Caco-2 (cell line): ENCODE measurements around the gene TGFB2. TPM values are rescaled to one million over a fixed set of nuclear protein-coding genes. Genes with fewer than 3 reads are reported as not detected.

Experiments used
- BruUV-seq: library from RNA; stranded (reverse); fragments of 400-500 nt; replicated peaks from 2 replicates; lab custom pipeline; 2021; lab: Mats Ljungman, UMichigan
- CTCF ChIA-PET: fragments of 300-600 bp; sonication (Branson Sonifier 250); formaldehyde crosslinking; loops from one replicate; lab custom pipeline; 2022; ENCODE audit warnings: antibody characterized with exemption; lab: Charles Lee
- POLR2A ChIA-PET: fragments of 300-600 bp; sonication (Branson Sonifier 250); formaldehyde crosslinking; loops from one replicate; lab custom pipeline; 2022; ENCODE audit warnings: antibody characterized with exemption; lab: Charles Lee
- DNase-seq, 2 experiments: peaks; one replicate each; pipeline versions ENCODE4 v3.0.0 to v3.0.0-alpha.2; 2020 to 2022
- H3K27me3 ChIP-seq: replicated peaks from 2 replicates; pipeline ENCODE4 v1.6.0; 2011; ENCODE audit warnings: low read length; ENCODE audit not compliant: control insufficient read depth, insufficient read depth
- H3K36me3 ChIP-seq: 2 replicates; pipeline ENCODE4 v1.5.1; 2011; ENCODE audit warnings: low read length; ENCODE audit not compliant: control insufficient read depth, insufficient read depth
- H3K4me1 ChIP-seq: fragments of 250-450 bp; sonication (Bioruptor Pico); 2 replicates; pipeline ENCODE4 v1.5.1; 2020; ENCODE audit warnings: mild to moderate bottlenecking
- H3K4me3 ChIP-seq: 2 replicates; pipeline ENCODE4 v1.5.1; 2011; ENCODE audit warnings: low read depth, mild to moderate bottlenecking, control low read depth, low read length
- H3K9me3 ChIP-seq: fragments of 250-450 bp; sonication (Bioruptor Pico); 2 replicates; pipeline ENCODE4 v1.5.1; 2020; ENCODE audit warnings: mild to moderate bottlenecking, moderate library complexity
- H3K27ac Mint-ChIP-seq: one replicate; pipeline ENCODE4 v1.8.0; 2022; ENCODE audit warnings: mixed read lengths; ENCODE audit not compliant: unreplicated experiment
- H3K27me3 Mint-ChIP-seq: one replicate; pipeline ENCODE4 v1.8.0; 2022; ENCODE audit warnings: mixed read lengths; ENCODE audit not compliant: insufficient read depth, unreplicated experiment
- H3K36me3 Mint-ChIP-seq: one replicate; pipeline ENCODE4 v1.8.0; 2022; ENCODE audit warnings: mild to moderate bottlenecking, mixed read lengths; ENCODE audit not compliant: insufficient read depth, unreplicated experiment
- H3K4me1 Mint-ChIP-seq: one replicate; pipeline ENCODE4 v1.8.0; 2022; ENCODE audit warnings: low read depth, mixed read lengths; ENCODE audit not compliant: unreplicated experiment
- H3K4me3 Mint-ChIP-seq: one replicate; pipeline ENCODE4 v1.8.0; 2022; ENCODE audit warnings: mild to moderate bottlenecking, moderate library complexity, mixed read lengths; ENCODE audit not compliant: unreplicated experiment
- H3K9me3 Mint-ChIP-seq: one replicate; pipeline ENCODE4 v1.8.0; 2022; ENCODE audit warnings: mixed read lengths; ENCODE audit not compliant: unreplicated experiment
- intact Hi-C: fragments of 100-400 bp; cut with micrococcal nuclease; formaldehyde crosslinking; loops from one replicate; pipeline ENCODE4 v1.10.0; 2022; ENCODE audit not compliant: unreplicated experiment
- total RNA-seq: library from RNA; stranded (reverse); gene quantifications from 2 replicates; pipeline ENCODE4 v1.2.3, GENCODE V29; 2022
- TF ChIP-seq, protein P1 (sequence below), 2 experiments: fragments of 200-600 bp in 1 of 2; IDR thresholded peaks; 1 replicate in 1 of 2; 2 replicates in 1 of 2; pipeline versions ENCODE4 v1.5.1 to v1.8.0; 2011 to 2022; ENCODE audit warnings: antibody characterized with exemption in 1 of 2, control low read depth in 1 of 2, inconsistent platforms in 1 of 2, low read depth in 1 of 2, low read length in 1 of 2, mild to moderate bottlenecking in 1 of 2, moderate library complexity in 1 of 2; ENCODE audit not compliant: insufficient read depth in 1 of 2, severe bottlenecking in 1 of 2, unreplicated experiment in 1 of 2

Gene TGFB2
- total RNA-seq, 1 experiment from 2014 or later: 14.2 TPM

GRCh38 chr1:218297867-218298266 lies 47.3 kb upstream of the TGFB2 start:
- no peaks in the 10 kb centered on the region for H3K27me3 ChIP-seq
- H3K4me1 ChIP-seq: peaks cover 59% of the 10 kb centered on the region
- intact Hi-C loops: loop anchor here (5.0 kb wide), 1 partner anchor 49 kb away; the partner anchor contains the start of gene TGFB2
- ChIA-PET CTCF (no interaction called here), POLR2A (no interaction called here)
- H3K4me3 Mint-ChIP-seq: peak overlapping the region; percentile 42
- H3K9me3 ChIP-seq: no peaks in the 10 kb centered on the region
- peaks cover 9% of the 10 kb centered on the region for H3K36me3 Mint-ChIP-seq
- no peak for DNase-seq
- H3K27ac Mint-ChIP-seq: peak overlapping the region; percentile 79
- BruUV-seq: no TSS peak
- H3K9me3 Mint-ChIP-seq: no peaks in the 10 kb centered on the region
- H3K36me3 ChIP-seq: no peaks in the 10 kb centered on the region
- H3K4me3 ChIP-seq: no peak overlapping the region
- H3K27me3 Mint-ChIP-seq: no peaks in the 10 kb centered on the region
- peaks cover 36% of the 10 kb centered on the region for H3K4me1 Mint-ChIP-seq
- TF ChIP-seq, protein P1, sequence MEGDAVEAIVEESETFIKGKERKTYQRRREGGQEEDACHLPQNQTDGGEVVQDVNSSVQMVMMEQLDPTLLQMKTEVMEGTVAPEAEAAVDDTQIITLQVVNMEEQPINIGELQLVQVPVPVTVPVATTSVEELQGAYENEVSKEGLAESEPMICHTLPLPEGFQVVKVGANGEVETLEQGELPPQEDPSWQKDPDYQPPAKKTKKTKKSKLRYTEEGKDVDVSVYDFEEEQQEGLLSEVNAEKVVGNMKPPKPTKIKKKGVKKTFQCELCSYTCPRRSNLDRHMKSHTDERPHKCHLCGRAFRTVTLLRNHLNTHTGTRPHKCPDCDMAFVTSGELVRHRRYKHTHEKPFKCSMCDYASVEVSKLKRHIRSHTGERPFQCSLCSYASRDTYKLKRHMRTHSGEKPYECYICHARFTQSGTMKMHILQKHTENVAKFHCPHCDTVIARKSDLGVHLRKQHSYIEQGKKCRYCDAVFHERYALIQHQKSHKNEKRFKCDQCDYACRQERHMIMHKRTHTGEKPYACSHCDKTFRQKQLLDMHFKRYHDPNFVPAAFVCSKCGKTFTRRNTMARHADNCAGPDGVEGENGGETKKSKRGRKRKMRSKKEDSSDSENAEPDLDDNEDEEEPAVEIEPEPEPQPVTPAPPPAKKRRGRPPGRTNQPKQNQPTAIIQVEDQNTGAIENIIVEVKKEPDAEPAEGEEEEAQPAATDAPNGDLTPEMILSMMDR (IDR thresholded peaks at IDR 0.05; ENCODE audit: insufficient read depth in 1 of 2, low read depth in 1 of 2, low read length in 1 of 2, severe bottlenecking in 1 of 2, unreplicated experiment in 1 of 2): no peak

DNA sequence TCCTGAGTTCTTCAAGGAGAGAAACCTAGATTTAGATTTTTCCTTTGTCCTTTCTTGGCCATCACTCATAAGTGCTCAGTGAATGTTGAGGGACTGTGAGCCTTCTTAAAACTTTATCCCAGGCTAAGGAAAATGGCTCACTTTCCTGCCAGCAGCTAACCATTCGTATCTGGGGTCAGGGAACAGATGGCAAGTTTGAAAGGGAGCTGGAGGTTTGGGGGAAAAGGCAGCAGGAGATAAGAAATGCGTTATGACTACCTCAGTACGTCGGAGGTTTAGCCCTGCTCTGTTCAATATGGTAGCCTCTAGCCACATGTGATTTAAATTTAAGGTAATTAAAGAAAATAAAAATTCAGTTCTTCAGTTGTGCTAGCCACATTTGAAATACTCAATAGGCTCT lies 46.7 kb upstream of the TGFB2 start:
- TF ChIP-seq, protein P1 (IDR thresholded peaks at IDR 0.05; ENCODE audit: insufficient read depth in 1 of 2, low read depth in 1 of 2, low read length in 1 of 2, severe bottlenecking in 1 of 2, unreplicated experiment in 1 of 2): no peak
- POLR2A ChIA-PET: no interaction called here
- DNase-seq: no peak

GRCh38 chr1:218299416-218299815 lies 45.7 kb upstream of the TGFB2 start:
- Mint-ChIP-seq H3K36me3 (peaks cover 9% of the 10 kb centered on the region), H3K4me1 (peaks cover 36% of the 10 kb centered on the region), H3K4me3 (no peak overlapping the region), H3K27me3 (no peaks in the 10 kb centered on the region), H3K27ac (no peak overlapping the region), H3K9me3 (no peaks in the 10 kb centered on the region)
- no peaks in the 10 kb centered on the region for H3K9me3 ChIP-seq
- no peaks in the 10 kb centered on the region for H3K27me3 ChIP-seq
- ChIA-PET POLR2A (no interaction called here), CTCF (interaction anchor here (0.5 to 1.2 kb wide), 4 partner anchors 11 to 767 kb away, joined by 3 to 6 read pairs (median 4); no protein-coding TSS in a partner anchor)
- H3K4me3 ChIP-seq: no peak overlapping the region
- DNase-seq: peak in 1 of 2 experiments; percentile 37
- H3K36me3 ChIP-seq: no peaks in the 10 kb centered on the region
- intact Hi-C loops: loop anchor here (5.0 kb wide), 1 partner anchor 48 kb away; the partner anchor contains the start of gene TGFB2
- H3K4me1 ChIP-seq: peaks cover 65% of the 10 kb centered on the region
- no TSS peak for BruUV-seq
- TF ChIP-seq, protein P1 (IDR thresholded peaks at IDR 0.05; ENCODE audit: insufficient read depth in 1 of 2, low read depth in 1 of 2, low read length in 1 of 2, severe bottlenecking in 1 of 2, unreplicated experiment in 1 of 2): peak; percentile 22 to 50

More for the DNA sequence above, 46.7 kb upstream of the TGFB2 start:
- Mint-ChIP-seq H3K4me1 (peaks cover 36% of the 10 kb centered on the region), H3K9me3 (no peaks in the 10 kb centered on the region), H3K27me3 (no peaks in the 10 kb centered on the region), H3K36me3 (peaks cover 9% of the 10 kb centered on the region), H3K4me3 (peak overlapping the region; percentile 42), H3K27ac (peak overlapping the region; percentile 79)
- BruUV-seq: no TSS peak
- Histone ChIP-seq H3K4me3 (no peak overlapping the region), H3K9me3 (no peaks in the 10 kb centered on the region), H3K27me3 (no peaks in the 10 kb centered on the region), H3K4me1 (peaks cover 65% of the 10 kb centered on the region), H3K36me3 (no peaks in the 10 kb centered on the region)
- intact Hi-C loops: loop anchor here (5.0 kb wide), 1 partner anchor 49 kb away; the partner anchor contains the start of gene TGFB2
- CTCF ChIA-PET: no interaction called here
